SIG-M5 (cell line): Measurements from ENCODE around the gene SLC25A21.
"Not testable (repeated sequence)": the region's sequence is repeated elsewhere in the genome, so short reads cannot be mapped to it uniquely, and the experiment has no call there.

Experiments used
- DNase-seq: peaks from one replicate; lab custom pipeline; 2025; lab: John Stamatoyannopoulos, UW

The SLC25A21 gene

DNA sequence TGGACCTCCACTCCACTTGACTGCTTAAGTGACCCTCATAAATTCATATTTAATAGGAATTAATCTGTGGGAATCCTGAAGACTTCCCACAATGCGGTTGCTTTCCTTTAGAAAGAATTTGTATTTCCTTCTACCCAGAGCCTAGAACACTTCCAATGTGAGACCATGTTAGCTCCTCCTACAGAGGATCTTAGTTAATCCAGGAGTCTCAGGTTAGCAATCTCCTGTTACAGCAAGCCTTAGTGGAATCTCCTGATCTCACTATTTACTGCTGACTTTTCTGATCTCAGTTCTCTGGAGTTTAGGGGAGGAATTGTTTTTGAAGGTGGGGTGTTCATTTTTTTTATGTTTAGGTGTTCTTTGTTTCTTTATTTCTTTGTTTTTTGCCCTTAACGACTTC lies 186.0 kb downstream of the SLC25A21 start:
- no peak for DNase-seq

DNA sequence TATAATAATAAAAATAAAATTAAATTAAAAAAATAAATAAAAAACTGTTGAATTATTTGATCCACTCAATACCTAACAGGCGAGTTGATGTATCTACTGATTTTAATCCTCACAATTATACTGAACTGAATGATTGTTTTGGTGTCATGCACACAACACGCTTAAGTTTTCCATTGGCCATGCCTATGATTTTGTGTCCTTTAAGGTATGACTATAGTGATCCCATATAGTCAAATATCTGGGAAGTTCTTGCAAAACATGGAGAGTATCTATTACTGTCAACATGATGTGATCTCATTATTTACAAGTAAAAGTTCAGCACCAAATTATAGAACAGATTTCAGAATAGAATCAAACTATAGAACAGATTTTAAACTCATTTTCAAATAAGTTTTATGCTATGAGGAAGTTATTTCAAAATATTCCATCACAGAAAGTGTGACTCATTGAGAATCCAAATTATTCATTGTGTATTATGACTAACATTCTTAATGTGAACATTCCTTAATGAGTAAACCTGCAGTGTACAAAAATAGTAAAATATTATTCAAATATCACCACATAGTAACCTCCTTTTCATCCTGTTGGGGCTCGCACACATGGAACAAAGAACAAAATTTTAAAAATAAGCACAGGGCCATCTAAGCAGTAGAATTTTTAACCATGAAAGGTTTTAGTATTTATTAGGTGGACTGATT lies 190.4 kb downstream of the SLC25A21 start:
- DNase-seq = no peak

DNA sequence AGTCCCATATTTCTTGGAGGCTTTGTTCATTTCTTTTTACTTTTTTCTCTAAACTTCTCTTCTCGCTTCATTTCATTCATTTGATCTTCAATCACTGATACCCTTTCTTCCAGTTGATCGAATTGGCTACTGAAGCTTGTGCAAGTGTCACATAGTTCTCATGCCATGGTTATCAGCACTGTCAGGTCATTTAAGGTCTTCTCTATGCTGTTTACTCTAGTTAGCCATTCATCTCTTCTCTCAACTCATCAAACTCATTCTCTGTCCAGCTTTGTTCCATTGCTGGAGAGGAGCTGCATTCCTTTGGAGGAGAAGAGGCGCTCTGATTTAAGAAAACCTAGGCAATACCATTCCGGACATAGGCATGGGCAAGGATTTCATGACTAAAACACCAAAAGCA lies 192.0 kb downstream of the SLC25A21 start:
- DNase-seq = not testable (repeated sequence)

DNA sequence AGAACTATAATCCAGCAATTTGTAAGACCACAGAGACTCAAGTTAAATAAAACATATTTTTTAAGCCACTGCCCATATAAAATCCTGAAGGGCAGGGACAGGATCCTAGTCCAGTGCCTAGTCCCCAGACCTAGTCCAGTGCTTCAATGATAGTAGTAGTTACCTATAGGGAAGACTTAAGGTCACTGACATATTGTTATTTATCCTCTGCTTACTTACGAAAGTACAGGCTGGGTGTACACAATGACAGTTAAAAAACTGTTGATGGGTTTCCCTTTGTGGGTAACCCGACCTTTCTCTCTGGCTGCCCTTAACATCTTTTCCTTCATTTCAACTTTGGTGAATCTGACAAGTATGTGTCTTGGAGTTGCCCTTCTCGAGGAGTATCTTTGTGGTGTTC lies 192.5 kb downstream of the SLC25A21 start:
- DNase-seq = no peak

DNA sequence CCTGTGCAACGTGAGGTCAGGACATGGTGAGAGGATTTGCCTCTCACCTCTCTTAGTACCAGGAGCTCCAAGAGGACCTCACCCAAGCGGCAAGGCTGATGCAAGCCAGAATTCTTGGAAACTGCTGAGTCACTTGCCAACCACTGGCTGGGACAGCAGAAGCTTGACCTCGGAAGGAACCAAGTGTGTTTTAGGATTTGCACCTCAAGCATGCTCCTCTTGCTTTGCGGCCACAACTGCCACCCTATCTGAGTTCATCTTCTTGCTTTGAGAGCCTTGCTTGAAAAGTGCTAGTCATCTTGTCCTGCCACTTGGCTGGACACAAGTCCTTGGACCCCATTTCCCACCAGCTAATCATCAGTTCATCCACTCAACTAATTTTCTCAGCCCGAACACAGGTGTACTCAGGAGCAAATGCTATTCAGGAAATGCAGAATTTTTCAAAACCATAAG lies 195.8 kb downstream of the SLC25A21 start:
- DNase-seq = no peak

DNA sequence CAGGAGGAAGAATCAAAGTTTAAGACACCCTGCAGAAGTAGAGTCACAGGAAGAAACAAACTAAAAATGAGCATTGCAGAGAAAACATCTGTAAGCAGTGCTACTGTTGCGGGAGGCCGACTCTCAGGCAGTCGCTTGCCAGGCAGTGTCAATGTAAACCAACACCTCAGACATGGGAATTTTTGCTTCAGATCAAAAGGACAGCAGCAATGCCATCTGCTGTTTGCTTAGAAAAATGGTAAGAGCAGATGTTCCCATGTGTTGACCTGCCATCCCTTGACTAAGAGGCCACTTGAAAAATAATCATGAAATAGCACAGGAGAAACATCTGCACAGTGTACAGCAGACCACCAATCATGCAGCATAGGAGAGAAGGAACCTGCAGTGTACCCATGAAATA lies 196.6 kb downstream of the SLC25A21 start:
- no peak for DNase-seq

DNA sequence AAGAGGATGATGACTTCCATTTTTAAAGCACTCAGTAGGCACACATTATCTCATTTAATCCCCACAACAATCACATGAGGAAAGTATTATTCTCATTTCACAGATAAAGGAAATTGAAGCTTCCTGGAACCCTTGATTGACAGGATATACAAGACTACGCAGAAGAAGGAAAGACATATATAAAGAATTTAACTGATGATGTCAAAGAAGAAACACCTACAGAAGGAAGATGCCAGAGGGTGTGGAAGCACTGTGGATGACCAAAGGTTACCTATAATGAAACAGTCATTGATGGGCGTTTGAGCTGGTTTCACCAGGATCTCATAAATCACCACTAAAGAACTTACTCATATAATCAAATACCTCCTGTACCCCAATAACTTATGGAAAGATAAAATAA lies 197.4 kb downstream of the SLC25A21 start:
- DNase-seq = no peak

DNA sequence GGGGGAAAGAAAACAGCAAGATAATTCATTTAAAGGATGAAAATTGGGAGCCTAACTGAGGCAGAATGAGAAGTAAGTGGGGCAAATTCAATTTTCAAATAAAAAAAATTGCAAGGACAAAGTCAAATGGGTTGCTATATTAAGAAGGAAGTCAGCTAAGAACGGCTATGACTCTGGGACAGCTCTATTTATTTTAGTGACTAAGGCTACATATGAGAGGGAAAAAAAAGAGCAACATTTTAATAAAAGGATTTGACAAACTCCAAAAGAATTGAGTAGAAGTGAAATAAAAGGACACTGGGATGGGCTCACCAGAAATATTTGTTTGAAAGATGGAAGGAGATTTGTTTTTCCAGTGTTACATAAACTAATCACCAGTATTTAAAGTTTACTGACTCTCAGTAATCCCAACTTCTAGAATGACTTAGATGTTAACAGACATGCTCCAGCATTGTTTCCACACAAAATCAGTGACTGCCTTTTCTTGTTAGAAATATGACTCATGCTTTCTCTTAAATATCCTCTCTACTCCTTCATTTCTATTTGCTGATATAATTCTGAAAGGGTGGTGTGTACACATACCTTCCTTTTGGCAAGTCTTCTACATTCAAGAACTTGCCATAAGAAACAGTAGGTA lies 198.5 kb downstream of the SLC25A21 start:
- no peak for DNase-seq

DNA sequence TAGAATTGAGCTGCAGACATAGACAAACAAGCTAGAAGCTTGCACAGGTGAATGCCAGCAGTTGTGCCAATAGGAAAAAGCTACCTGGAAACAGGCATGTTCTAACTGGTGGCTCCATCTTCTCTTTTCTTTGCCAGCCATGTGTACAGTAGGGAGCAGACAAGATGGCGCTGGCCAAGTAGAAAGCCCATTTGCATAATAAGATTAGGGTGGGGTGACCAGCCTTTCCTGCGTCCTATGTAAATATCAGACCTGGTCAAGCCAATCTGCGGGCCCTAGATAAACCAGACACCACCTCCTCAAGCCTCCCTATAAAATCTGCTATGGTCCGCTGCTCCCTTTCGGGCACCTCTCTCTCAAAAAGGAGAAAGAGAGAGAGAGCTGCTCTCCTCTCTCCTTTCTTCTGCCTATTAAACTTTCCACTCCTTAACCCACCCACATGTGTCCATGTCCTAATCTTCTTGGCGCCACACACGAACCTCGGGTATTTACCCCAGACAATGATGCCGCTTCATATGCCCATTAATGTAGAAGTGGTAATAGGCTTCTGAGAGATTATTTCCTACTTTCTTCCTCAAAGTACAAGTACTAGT lies 201.0 kb downstream of the SLC25A21 start:
- no peak for DNase-seq

DNA sequence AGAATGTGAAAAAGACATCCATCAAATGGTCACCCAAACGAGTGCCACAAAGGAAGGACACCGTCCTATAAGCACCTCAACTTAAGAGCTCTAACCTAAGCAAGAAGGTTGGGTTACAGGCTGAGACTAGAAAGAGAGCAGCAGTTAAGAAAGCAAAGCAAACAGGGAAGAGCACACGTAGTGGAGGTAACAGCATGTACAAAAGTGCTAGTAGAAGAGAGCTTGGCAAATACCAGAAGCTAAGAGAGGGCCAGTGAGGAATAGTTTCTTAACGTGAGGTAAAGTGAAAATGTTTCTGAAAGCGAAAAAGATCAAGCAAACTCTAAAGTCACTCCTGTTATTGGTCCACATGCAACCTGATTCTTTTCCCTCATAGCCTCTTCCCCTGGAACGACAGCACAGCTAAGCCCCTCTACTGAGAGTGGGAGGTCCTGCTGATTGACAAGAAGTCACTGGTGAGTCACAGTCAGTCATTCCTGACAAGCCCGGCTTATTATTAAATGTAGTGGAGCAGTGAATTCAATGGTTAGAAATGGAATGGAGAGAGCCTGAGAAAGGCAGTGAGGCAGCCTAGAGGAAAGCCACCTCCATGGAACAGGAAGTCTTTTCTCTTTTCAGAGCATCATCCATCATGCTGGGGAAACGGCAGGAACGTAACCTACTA lies 204.4 kb downstream of the SLC25A21 start:
- DNase-seq = no peak

DNA sequence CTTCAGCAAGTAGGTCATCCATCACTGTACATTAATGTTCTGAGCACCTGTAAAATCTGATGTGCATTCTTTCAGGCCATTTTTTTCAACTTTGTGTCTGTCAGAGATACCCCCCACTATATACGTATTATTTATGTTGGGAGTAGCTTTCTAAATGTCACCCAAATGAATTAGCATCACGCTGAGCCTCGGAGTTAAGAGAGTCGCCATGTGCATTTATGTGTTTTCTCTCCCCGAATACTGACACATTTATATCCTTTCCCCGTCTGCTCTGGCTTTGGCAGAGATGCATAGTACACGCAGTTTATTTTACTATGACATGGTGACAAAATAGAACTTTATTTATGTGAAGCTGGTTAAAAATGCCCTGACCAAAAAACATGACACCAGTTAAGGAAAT lies 216.4 kb downstream of the SLC25A21 start:
- DNase-seq = no peak

DNA sequence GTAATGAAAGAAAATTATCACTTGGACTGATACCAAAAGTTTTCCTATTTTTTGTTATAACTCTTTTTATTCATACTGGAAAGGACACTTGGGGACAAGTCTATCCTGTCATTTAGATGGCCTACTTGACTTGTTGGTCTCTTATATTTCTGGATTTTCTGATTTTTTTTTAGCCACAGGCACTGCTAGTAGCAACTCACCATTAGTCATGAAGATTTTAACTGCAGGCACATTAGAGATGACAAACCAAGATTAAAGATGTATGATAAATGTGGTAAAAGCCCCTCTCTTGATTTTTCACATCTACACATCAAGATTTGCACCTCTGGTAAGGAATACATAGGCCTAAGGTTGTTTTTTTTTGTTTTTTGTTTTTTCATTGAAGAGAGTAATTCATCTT lies 217.0 kb downstream of the SLC25A21 start:
- DNase-seq = no peak

DNA sequence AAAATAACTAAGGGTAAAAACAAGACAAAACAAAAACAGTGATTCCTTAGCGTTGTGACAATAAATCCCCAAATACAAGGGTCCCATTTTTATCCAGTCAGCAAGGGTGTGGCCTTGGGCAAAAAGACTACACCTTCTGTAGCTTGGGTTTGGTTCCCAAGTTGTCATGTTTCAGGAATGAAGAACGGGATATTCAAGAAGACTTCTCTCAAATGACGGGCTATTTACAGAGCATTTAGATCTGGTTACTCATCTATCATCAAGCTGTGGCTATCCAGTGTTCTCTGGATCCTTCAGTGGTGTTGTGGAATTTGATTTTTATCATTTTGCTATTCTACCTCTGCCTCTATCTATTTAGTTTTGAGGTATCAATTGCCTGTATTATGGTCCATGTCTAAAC lies 219.7 kb downstream of the SLC25A21 start:
- DNase-seq = no peak

DNA sequence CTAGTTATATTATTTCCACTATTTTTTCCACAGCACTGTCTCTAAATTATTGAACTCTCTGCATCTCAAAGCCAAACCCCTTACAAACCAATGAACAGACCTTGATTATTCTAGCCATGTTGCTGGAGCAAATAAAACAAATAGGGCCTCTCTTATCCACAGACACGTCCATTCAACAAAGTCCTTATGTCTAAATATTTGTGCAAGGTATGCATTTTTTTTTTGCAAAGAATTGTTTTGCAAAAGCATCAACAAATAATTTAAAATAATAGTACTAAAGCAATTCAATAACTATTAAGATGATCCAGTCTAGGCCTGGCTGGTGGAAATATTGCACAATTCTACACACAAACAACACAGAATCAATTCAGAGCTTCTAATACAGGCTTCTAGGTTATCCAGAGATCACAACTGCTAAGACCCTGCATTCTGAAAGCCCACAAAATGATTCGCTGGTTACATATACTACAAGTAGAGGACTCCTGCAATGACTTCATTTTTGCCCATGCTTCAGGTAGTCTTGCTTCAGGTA lies 221.0 kb downstream of the SLC25A21 start:
- DNase-seq = no peak

DNA sequence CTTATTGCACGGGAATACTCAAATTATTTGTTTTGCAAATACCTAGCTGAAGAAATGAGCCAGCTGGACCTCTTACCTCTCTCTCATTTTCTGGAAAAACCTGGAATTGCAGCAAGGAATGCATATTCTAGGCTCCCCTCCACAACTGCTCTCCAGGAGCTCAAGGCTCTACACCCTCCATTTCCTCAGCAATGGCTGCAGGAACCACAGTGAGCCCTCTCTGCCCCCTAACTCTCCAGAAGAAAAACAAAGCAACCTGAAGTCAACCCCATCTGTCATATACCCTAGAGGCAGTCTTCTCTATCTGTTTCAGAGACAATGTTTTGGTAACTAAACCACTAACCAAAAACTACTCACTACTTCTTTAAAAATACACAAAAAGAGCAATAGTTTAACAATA lies 221.6 kb downstream of the SLC25A21 start:
- DNase-seq = no peak

DNA sequence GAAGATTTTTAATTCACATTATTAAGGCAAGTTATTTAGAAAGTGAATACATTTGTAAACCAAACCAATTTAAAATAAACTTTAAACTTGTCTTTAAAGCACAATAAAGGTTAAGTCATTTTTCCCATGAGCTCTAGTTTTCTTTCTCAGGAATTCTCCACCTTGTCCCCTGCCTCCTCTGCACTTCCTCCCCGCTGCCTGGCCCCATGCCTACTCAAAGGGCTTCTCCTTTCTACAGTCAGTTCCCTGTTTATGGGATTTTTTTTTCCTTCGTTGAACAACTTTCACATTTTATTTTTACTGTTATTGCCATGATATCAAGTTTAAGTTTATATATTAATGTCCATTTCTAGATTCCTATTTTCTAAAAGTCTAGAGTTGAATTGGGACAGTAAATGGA lies 223.0 kb downstream of the SLC25A21 start:
- no peak for DNase-seq

DNA sequence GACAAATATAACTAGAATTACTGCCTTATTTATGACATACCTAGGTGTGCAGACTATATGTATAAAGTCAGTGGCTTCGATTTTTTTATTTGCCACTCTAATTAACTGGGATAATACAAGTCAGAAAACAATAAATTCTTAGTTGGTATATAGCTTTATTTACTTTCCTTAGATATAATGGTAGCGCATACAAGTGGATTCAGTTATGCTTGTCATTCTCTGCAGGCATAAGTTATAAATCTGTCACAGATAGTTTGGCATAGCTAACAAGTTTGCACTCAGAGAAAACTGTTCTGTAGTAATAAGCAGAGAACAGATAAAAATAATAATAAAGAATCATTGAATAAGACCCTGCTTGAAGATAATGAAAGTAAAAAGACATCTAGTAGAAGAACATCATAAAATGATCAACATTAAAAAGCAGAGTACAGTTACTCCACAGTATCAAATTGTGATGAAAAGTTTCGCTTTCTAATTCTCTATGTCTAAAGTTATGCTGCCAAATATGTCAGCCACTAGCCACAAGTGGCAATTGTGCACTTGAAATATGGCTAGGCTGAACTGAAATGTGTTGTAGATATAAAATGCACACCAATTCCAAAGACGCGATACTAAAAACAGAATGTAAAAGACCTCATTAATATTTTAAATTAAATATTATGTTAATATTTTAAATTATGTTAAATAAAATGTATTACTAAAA lies 224.1 kb downstream of the SLC25A21 start:
- DNase-seq = no peak

DNA sequence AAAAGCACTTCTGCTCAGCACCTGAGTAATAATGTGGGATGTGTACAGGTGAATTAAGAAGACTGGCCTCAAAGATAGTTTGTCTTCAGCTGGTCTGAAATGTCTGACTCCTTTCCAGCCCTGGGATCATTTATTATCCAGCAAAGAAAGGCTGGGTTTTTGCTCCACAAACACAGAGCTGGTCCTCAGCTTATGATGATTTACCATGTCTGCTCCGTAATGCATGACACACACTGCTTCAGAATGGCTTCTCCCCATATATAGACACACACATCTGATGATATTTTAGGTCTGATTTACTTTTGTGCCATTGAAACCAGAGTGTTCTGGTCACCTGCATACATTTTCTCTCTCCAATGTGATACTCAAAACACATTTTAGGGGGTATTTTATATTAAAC lies 225.0 kb downstream of the SLC25A21 start:
- no peak for DNase-seq

DNA sequence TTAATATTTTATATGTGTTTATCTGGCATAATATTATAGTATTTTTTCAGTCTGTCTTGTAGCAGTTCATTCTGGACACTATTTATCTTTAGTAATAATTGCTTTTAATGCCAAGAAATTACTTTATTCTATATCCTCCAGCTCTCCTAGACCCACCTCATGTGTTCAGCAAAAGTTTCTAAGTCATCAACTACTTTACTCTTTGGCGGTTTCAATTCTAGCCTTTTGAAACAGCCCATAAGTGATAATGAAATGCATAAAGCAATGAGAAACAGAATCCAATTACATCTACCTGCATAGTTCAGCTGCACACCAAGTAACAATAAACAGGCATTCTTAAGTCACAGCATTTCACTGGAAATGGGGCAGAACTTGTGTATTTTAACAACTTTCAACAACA lies 225.5 kb downstream of the SLC25A21 start:
- no peak for DNase-seq

DNA sequence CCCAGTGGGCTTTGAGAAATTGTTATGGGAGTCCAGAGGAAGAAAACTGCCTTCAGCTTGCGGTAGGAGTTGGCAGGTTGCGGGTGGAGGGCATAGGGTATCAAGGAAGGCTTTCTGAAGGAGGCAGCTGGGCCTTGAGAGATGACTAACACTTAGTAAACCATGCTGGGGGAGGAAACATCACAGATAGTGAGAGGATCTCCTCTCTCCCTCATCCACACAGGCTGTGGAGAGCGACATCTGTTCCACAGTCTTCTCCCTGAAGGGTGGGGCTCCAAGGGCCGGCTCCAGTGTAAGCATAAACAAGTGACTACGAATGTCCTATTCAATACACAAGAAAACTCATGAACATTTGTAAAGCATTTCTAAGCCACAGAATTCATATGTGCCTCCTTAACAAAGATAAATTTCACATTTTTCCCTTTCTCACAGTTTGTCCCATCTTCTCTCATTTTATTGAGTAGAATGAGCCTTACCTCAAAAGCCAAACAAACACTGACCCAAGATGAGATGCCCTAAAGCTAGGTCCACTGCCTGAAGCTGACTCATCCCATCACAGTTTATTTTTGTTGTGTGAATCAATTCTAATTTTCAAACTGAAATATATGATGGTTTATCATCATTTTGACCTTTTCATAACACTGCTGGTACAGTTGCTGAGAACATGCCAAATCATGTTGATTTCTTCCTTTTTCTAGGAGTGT lies 227.9 kb downstream of the SLC25A21 start:
- no peak for DNase-seq

DNA sequence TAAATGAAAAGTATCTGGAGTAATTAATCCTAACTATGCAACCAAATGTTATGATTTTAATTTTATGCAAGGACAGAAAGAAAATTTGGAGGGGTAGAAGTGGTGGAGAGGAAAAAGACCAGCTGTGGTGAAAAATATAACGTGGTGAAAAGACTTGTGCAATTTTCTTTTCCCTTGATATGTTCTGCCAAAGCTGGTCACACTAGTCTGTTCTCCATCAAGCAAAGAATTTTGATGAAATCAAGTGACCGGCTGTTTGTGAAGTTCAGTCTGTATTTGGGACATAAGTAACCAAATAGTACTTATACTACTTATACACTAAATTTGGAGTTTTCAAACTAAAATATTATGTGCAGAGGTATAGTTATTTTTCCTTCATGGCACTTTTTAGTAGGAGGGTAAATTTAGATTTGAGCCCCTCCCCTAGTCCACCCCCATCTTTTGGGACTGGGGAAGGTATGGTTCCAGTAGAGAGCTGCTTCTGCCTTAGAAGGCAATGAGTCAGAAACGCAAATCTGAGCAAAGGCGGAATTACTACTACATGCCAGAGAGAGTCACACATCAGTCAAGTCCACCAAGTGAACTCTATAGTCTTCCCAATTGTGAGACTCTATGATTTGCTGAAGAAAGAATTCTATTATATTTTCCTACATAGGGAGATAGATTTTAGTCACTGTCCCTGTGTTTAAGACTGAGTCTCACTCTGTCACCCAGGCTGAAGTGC lies 229.7 kb downstream of the SLC25A21 start:
- no peak for DNase-seq
